Measurements from ENCODE around the gene RNF13.
"Not testable (repeated sequence)": the region's sequence is repeated elsewhere in the genome, so short reads cannot be mapped to it uniquely, and the experiment has no call there.

RNF13 gene

GRCh38 chr3:149881879-149882278 is 68.9 kb downstream of the RNF13 start:
- DNase-seq (ENCODE audit: extremely low read depth, low read depth), result no peak
- TF ChIP-seq CTCF (IDR thresholded peaks at IDR 0.05; ENCODE audit: low read depth, low read length), result no peak

GRCh38 chr3:149883134-149883533 is 70.1 kb downstream of the RNF13 start:
- TF ChIP-seq CTCF (IDR thresholded peaks at IDR 0.05; ENCODE audit: low read depth, low read length), result no peak
- no peak for DNase-seq (ENCODE audit: extremely low read depth, low read depth)

- DNase-seq (ENCODE audit: extremely low read depth, low read depth), result not testable (repeated sequence)
Measured at GRCh38 chr3:149883860-149884259, 70.8 kb downstream of the RNF13 start.

GRCh38 chr3:149884848-149885247 is 71.8 kb downstream of the RNF13 start:
- DNase-seq (ENCODE audit: extremely low read depth, low read depth), result not testable (repeated sequence)

GRCh38 chr3:149886957-149887356 is 73.9 kb downstream of the RNF13 start:
- TF ChIP-seq CTCF (IDR thresholded peaks at IDR 0.05; ENCODE audit: low read depth, low read length), result no peak
- DNase-seq (ENCODE audit: extremely low read depth, low read depth), result no peak

GRCh38 chr3:149891621-149892020 is 78.6 kb downstream of the RNF13 start:
- no peak for TF ChIP-seq CTCF (IDR thresholded peaks at IDR 0.05; ENCODE audit: low read depth, low read length)
- no peak for DNase-seq (ENCODE audit: extremely low read depth, low read depth)

GRCh38 chr3:149892371-149892770 is 79.4 kb downstream of the RNF13 start:
- no peak for TF ChIP-seq CTCF (IDR thresholded peaks at IDR 0.05; ENCODE audit: low read depth, low read length)
- no peak for DNase-seq (ENCODE audit: extremely low read depth, low read depth)

GRCh38 chr3:149894205-149894604 is 81.2 kb downstream of the RNF13 start:
- DNase-seq (ENCODE audit: extremely low read depth, low read depth), result no peak
- no peak for TF ChIP-seq CTCF (IDR thresholded peaks at IDR 0.05; ENCODE audit: low read depth, low read length)

GRCh38 chr3:149895339-149895738 is 82.3 kb downstream of the RNF13 start:
- TF ChIP-seq CTCF (IDR thresholded peaks at IDR 0.05; ENCODE audit: low read depth, low read length), result no peak
- DNase-seq (ENCODE audit: extremely low read depth, low read depth), result no peak

Measured in AG09319 (cell line).